Endothelial cell of hepatic sinusoid (primary cell): ENCODE data around the gene RPTOR.

ENCODE experiments used
- in situ Hi-C: cut with HindIII; loops from 2 replicates; pipeline ENCODE4 v1.10.0; 2017; ENCODE audit warnings: low sequenced_read_pairs

Gene RPTOR

DNA sequence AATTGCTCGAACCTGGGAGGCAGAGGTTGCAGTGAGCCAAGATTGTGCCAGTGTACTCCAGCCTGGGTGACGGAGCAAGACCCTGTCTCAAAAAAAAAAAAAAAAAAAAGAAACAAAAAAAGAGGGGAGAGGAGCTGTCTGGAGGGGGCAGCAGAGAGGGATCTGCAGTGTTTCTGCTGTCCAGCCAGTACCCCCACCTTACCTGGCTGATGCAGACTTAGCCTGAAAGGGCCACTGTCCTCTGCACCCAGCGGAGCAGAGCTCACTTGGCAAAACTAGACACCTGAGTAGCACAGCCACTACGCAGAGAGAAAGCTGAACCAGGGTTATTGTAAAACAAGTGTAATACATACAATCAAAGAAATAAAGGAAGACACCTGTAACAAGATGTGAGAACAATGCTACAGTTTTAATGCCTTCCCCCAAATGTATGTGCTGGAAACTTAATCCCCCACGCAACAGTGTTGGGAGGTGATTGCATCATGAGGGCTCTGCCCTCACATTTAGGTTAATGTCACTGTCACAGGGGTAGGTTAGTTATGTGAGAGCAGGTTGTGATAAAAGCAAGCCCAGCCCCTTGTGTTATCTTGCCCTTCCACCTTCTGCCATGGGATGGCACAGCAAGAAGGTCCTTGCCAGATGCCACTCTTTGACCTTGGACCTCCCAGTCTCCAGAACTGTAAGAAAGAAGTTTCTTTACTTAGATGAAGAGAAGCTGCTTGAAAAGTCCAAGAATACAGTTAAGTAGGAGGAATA, 211.2 kb downstream of the RPTOR start:
- in situ Hi-C loops: no loop called here

DNA sequence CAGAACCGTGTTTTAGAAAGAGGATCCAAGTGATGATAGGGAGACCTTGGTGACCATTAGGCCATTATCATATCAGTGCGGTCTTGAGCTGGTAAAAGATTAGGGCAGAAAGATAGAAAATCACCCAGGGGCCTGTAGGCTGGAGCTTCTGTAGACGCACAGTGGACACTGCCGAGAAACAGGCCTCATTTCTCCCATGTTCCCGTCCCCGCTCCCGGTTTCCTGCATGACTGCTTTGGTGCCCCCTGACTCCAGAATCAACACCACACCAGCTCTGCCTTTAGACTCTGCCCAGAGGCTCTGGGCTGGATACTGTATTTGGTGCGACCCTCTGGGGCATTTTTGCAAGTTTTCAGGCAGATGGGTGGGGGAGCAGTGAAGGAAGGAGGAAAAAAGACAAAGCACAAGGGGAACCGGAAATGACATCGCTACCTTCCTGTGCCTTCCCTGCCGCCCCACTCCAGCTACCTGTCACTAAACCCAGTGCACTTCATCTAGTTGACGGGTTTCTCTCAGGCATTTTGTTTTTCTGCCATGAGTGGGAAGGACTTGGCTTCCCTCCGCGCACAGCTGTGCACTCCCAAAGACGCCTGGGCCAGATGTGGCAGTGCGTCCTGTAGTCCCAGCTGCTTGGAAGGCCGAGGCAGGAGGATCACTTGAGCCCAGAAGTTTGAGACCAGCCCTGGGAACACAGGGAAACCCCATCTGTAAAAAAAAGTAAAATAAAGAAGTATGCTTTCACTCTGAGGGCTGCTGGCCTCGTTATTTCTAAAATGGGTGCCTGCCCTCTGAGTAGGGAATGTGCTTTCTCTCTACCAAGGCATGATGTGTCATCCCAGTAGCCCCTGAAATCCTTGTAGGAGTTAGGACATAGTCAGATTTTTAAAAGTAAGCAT, 214.1 kb downstream of the RPTOR start:
- in situ Hi-C loops: no loop called here

DNA sequence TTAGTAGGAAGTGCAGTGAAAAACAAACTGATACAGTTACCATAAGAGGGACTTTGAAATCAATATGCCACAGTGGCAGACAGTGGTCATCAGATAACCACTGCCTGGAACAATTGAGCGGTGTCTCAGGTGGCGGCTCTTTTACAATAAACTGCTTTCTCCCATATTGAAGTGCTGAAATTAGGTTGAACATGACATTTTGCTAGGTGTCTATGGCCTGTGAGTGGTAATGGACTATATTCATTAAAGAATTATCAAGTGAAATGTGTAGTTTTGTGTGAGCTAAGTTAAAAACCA, 214.7 kb downstream of the RPTOR start:
- in situ Hi-C loops: no loop called here

DNA sequence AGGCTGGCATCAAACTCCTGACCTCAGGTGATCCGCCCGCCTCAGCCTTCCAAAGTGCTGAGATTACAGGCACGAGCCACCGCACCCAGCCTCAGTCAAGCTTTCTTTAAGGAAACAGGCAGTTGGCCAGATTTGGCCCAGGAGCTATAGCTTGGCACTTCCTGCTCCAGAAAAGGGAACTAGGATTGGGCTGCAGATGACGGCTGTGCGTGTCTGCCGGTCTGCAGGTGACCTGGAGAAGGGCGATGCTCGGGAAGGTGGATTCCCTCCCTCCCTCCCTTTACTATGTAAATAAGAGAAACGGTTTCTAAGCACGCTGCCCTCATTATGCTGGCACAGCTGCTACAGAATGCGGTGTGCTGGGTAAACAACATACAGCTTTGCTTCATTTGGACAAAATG, 215.9 kb downstream of the RPTOR start:
- in situ Hi-C loops: loop anchor here (5.0 kb wide), 3 partner anchors 62 to 102 kb away; no protein-coding TSS in a partner anchor

DNA sequence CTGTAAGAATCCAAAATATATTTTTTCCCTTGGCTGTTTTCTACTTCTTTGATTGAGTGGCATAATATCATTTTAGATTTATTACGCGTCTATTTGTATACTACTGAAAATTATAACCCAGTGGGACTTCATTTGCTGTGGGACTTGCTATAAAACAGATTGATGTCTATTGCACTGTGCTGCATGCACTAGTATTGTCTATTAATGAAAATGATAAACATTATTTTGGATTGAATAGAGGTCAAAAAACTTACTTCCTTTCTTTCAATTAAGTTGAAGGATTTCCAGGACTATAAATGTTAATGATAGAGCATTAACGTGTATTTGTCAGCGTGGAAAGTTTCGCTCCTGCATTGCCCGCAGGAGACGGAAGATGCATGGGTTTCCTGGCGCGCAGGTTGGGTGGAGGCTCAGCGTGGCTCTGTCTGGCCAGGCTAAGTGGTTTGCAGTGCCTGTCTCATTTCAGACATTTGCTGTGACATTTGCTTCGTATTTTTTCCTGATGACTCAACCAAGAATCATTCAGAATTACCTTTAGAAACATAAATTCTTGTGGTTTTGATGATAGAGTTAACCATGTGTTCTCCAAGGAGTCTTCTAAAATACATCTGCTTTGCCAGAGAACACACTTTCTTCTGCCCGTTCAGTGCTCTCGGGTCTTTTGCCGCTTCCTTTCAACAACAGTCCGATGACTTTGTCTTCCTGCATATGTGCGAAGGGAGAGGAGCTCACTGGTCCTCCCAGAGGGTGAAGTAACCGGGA, 216.7 kb downstream of the RPTOR start:
- in situ Hi-C loops: loop anchor here (5.0 kb wide), 3 partner anchors 61 to 101 kb away; no protein-coding TSS in a partner anchor

DNA sequence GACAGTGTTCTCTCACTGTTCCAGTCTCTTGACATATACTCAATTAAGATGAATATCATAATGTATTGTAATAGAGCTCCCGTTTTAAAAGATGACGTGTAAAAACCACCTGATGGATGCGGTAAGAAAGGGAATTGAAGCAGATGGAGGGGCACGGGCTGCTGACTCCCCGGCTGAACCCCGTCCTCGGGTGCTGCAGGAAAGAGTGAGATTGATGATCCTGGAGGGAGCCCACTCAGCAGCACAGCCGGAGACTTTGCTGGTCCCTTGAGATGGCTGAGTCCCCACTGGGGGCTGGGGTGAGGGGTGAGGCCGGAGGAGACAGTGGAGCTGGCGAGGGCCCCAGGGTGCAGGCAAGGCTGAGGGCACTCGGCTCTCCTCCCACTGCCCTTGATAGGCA, 217.4 kb downstream of the RPTOR start:
- in situ Hi-C loops: loop anchor here (5.0 kb wide), 3 partner anchors 60 to 100 kb away; no protein-coding TSS in a partner anchor

DNA sequence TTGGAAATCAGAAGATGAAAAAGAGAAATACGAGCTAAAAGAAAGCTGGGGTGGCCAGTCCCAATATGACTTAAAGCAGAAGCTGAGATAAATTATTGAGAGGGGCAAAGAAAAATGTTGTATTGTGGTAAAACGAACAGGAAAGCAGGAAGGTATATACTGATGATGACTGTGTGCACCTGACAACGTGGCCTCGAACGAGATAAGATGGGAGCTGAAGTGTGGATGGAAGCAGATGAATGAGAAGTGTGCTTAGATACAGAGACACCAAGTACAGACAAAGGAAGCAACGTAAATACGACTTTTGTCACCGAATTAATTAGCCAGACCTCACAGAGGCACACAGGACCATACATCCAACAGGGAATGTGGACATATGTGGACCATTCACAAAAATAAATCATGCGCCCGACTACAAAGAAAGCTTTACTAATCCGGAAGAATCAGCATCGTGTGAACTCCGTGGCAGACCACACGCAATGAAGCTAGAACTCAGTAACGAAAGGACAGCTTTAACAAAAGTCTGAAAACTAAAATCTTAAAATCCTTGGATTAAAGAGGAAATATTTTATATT, 218.7 kb downstream of the RPTOR start:
- in situ Hi-C loops: loop anchor here (5.0 kb wide), 3 partner anchors 59 to 99 kb away; no protein-coding TSS in a partner anchor

DNA sequence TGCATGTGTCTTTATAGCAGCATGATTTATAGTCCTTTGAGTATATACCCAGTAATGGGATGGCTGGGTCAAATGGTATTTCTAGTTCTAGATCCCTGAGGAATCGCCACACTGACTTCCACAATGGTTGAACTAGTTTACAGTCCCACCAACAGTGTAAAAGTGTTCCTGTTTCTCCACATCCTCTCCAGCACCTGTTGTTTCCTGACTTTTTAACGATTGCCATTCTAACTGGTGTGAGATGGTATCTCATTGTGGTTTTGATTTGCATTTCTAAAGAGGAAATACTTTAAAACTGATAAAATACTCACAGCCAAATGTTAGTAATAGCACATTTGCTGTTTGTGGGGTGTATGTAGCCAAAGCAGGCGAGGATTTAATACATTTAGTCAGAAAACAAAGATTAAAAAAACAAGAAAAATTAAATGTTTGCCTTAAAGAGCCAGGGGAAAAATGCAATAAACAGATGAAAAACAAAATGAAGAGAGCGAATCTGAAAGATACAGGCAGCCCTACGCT, 220.0 kb downstream of the RPTOR start:
- in situ Hi-C loops: loop anchor here (5.0 kb wide), 3 partner anchors 58 to 98 kb away; no protein-coding TSS in a partner anchor

DNA sequence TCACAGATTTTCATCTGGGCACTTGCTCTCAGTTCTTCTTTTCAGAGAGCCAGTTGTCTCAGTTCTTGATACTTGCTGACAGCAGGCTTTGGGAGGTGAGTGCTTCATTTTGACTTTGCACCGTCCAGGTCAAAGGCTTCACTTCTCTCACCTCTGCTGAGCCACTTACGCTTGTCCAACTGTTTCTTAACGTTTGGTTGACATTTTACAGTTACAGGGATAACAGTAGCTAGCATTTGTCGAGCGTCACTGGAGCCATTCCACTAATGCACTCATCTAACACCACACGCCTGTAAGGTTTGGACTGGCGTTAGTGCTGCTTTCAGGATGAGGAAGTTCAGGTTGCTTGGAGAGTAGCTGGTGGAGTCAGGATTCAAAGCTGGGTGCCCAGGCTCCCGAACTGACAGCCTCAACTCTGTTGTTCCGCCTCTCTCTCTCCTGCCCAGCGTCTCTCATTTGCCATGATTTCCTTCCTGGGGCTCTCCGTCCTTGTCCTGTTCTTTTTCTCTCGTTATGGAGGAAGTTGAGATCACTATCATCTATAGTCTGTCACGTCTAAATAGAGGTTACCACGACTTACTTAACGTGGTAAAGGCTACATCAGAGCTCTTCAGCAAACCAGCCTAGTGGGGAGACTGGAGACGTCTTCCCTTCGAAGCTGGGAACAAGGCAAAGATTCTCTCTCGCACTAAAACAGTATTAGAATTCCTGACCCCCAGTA, 220.8 kb downstream of the RPTOR start:
- in situ Hi-C loops: no loop called here

DNA sequence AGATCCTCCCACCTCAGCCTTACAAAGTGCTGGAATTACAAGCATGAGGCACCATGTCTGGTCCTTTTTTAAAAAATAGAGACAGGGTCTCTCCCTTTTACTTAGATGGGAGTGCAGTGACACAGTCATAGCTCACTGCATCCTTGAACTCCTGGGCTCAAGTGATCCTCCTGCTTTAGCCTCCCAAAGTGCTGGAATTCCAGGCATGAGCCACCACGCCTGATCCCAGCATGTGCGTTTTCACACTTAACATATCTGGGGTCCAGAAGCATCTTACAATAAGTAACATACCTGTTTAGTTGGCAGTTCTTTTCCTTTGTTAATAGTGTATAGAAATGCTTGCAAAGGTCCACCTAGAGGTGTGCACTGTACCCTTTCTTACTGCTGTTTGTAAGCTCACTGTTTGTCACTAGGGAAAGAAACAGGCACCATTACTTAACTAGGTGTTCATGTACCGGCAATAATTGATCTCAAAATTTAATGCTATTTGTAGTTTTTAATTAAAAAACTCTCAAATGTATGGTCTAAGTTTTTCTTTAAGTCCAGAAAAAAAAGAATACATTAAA, 221.7 kb downstream of the RPTOR start:
- in situ Hi-C loops: no loop called here

DNA sequence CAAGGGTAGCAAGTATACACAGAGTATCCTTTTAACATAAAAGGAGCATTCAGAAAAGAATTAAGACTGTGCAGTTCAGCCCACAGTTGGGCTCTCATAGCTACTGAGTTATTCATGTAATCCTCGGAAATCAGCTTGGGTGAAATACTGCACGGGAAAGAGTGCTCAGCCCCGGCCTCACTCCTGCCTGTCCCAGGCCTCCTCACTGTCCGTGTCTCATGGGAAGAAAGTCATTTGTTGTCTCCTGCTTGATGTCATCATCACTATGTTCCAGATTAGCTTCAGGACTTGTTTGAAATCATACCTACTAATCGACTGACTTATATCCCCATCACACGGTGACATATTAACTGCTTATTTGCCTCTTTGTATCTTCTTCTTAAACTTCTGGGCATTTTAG, 223.8 kb downstream of the RPTOR start:
- in situ Hi-C loops: no loop called here

DNA sequence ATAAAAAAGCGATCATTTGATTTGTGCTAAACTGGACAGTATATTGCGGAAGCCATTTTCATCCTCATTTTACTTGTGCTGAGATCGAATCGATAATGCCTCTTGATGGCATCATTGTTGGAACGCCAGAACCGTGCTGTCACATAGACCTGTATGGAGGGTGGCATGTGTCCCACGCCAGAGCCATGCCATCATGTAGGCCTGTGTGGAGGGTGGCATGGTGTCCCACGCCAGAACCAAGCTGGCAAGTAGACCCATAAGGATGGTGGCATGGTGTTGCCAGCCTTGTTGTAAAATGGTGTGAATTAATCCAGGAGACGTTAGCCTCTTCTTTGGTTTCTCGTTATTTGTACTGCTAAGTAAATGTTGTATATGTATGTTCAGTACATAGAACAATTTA, 224.3 kb downstream of the RPTOR start:
- in situ Hi-C loops: no loop called here

DNA sequence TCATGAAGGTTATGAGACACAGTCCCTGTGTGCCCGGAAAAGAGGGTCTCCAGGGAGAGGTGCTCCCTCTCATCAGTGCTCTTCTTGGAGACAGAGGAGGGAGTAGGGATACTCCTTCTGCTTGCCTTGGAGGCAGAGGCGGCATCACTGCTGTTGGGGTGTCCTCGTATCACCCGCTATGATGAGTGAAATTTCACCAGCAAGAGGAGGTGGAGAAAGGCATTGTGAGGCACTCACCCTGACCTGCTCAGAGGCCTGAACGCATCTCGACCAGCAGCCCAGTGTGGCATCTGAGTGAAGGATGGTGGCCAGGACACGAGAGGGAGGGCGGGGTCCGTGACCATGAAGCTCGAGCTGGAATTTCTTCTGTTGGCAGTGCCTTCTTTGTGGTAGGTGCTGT, 224.9 kb downstream of the RPTOR start:
- in situ Hi-C loops: no loop called here

DNA sequence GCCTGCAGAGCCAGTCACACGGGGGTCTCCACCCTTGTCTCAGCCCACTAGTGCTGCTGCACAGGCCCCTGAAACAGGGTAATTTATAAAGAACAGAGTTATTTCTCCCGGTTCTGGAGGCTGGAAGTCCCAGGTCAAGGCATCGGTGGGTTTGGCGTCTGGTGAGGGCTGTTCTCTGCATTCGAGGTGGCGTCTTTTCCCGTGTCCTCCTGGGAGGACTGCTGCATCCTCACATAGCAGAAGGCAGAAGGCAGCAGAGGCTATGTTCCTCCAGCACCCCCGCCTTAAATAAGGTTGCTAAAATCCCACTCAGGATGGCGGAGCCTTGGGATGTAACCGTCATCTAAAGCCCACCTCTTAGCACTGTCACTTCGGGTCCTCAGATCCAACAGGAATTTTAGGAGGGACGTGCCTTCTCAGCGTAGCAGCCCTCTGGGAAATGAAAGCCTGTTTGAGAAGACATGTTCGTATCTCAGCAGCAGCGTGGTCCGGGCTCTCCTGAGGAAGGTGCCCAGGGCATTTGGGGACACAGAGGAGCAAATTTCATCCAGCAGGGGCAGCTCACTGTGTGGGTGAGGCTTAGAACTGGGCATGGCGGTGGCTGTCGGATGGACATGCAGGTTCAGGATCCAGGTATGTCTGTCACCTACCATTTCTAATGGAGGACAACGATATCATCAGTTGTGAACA, 225.4 kb downstream of the RPTOR start:
- in situ Hi-C loops: no loop called here

DNA sequence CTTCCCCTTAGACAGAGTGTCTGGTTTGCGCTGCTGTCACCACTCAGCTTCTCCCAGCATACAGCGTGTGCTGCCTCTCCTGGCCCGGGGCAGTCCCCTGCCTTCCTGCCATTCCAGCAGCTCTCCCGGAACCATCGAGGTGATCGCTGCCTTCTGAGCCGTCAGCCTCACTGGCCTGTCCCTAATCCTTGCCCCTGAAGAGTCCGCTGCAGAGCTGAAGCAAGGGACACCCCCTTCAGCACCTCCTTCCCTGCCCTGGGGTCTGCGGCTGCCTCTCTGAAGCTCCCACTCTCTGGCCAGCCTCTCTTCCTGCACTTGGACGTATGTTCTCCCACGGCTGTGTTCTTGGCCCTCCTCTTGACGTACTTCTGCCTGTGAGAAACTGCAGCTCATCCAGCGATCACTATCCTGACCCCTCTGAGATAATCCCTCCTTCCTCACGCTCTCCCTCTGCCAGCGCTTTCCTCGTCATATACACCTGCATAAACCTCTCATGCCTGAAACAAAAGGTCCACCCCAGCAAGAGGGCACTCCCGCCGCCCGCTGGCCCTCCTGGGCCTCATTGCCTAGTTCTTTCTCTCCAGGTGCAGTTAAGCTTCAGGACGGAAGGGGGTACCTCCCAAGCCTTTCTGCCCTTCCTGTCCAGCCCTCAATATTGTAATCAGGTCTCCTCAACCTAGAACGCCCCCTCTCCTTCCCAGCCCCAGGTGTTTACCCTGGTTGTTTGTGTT, 226.4 kb downstream of the RPTOR start:
- in situ Hi-C loops: no loop called here

DNA sequence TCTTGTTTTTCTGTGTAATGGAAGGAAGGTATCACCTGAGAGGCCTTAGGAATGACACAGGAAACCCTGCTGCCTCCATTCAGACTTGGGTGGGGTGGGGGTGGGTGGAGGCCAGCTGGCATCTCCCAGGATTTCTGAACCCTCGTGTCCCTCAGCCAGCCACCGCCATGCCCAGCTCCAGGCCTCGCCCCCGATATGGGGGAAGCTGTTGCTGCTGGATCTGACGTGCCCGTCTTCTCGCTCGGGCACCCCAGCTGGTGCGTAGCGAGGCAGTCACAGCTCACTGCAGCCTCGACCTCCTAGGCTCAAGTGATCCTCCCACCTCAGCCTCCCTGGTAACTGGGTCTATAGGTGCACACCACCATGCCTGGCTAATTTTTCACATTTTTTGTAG, 227.0 kb downstream of the RPTOR start:
- in situ Hi-C loops: no loop called here

DNA sequence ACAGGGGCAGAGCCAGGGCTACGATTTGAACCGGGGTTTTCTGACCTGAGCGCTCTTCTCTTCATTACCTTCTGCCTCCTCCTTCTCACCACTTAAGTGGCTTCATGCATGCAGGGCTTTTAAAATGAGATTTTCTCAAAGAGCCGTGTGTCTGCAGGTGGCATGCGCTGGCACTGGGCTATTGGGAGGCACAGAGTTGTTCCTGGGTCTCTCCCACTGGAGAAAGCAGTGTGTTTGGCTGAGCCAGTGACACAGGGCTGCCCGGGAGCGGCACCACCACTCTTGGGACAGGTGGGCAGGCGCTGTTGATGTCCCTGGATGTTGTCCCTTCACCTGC, 228.2 kb downstream of the RPTOR start:
- in situ Hi-C loops: no loop called here

DNA sequence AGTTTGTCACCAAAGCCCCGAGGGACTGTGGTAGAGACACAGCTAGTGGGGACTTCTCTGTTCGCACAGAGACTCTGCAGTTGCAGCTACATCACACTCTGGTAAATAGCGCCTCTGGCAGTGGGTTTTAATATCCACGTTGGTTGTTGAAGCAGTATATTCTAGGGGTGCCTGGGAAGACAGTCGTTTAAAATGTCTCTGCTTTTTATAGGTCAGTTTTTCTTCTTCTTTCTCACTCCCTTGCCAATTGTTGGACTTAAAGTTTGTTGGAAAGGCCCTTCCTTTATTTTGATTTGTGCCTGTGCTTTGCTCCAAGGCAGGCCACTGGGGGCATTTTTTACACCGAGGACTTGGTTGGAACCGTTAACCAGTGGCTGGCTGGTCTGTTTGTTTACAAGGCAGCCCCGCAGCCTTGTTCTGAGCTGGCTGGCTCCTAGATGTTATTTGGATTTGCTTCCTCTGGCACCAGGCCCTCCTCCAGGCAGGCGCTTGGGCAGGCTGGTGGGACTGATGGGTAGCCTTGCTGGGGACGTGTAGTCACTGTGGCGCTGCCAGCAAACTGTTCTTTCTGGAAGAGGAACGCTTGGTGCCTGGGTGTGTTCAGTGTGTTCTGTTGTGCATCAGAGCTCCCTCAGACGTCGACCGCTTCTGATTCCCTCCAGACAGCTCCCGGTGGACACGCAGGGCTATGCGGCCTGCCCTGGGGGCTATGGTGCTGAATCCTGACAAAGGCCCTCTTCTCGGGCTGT, 228.8 kb downstream of the RPTOR start:
- in situ Hi-C loops: no loop called here
